Measurements from ENCODE around the gene CHST8. TPM values are rescaled to one million over a fixed set of nuclear protein-coding genes. Genes with fewer than 3 reads are reported as not detected.
"Not testable (repeated sequence)": the region's sequence is repeated elsewhere in the genome, so short reads cannot be mapped to it uniquely, and the experiment has no call there.

CHST8 gene
- polyA plus RNA-seq, 4 donors, result 0.14 to 0.39 (median 0.27) TPM

DNA sequence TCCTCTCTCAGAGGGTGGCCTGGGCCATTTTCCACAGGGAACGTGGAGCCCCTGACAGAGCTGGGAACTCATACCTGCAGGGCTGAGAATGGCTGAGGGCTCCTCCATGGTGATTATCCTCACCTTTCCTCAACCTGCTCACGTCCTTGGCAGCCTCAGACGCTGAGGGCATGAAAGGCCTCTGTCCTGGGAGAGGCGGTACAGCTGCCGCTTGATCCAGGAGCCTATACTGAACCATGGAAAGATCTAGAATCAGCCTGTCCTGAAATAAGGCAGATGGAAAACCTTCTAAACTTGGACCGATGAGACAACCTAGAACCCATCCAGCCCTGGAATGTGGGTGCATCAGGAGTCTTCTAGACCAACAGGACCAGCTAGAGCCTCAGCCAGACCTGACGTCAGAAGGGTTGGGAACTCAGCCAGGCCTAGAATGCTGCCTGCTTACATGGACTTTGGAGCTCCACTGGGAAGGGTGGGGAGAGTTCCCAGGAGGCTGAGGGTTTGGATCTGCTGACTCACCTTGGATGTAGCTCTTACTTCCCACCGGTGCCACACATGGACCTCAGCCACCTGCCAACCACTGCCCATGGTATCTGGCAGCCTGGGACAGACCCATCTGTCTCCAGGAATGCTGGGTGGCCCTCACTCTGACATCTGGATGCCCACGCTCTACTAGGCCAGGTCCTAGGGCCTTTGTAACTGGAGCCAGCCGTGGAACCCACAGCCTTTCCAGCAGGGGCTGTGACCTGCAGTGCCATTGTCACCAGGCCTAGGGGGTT is 182.5 kb downstream of the CHST8 start:
- no peak for DNase-seq (ENCODE audit: low read depth in 4 of 4, low spot score in 2 of 4)

DNA sequence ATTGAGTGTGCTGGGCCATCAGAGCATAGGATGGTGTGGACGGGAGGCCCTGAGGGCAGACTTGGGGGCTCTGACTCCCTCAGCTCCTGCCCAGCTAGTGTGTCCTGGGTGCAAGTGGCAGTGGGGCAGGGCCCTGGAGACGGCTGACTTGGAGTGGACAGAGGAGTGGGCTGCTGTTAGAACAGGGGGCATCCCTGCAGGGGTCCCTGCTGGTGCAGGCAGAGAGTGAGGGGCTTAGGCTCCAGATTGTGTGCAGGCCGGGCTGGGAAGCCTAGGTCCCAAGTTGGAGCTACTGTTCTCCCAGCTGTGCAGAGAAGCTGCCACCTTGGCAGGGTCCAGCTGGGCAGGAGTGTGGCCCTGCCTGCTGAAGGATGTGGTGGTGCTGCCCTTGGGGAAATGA is 183.6 kb downstream of the CHST8 start:
- no peak for DNase-seq (ENCODE audit: low read depth in 4 of 4, low spot score in 2 of 4)

DNA sequence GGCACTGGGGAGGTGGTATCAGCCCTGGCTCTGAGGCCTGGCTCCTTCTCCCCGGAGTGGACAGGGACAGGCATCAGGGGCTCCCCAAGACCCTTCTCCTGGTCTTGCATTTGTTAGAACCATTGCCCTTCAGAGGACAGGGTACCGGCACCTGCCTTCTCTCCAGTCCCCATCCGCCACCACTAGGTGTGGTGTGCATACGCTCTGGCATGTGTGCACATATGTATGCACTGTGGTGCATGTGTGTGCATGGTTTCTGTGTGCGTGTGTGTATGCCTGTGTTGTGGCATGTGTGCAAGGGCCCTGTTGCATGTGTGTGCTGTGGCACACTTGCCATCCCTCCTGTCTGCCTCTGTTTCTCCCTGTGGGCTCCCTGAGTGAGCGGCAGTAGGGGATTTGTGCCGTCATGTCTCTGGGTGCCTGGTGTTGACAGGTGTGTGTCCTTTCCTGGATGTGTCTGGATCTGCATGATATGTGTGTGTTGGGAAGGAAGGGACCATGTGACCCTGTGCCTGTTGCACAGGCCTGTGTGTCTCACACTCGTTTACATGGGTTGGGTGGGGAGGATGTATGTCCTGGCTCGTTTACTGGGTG is 184.2 kb downstream of the CHST8 start:
- DNase-seq (ENCODE audit: low read depth in 4 of 4, low spot score in 2 of 4), result no peak

DNA sequence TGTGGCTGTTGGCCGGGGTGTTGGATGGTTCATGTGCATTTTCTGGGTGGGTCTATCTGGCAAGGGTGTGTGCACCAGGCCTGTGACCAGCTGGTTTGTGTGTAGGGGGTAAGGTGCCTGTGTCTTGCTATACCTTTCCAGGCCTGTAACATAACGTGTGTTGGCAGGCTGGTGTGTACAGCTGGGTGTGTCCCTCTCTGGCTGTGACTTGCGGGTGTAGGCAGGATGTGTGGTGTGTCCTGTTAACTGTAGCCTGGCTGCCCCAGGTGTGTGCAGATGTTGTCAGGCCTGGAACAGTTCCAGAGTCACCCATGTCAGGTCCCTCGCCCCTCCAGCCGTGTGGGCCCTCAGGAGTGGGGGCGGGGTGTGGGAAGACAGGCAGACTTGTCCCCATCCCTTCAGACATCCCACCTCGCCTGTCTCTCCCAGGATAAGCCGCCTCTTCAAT is 184.7 kb downstream of the CHST8 start:
- DNase-seq (ENCODE audit: low read depth in 4 of 4, low spot score in 2 of 4), result no peak

DNA sequence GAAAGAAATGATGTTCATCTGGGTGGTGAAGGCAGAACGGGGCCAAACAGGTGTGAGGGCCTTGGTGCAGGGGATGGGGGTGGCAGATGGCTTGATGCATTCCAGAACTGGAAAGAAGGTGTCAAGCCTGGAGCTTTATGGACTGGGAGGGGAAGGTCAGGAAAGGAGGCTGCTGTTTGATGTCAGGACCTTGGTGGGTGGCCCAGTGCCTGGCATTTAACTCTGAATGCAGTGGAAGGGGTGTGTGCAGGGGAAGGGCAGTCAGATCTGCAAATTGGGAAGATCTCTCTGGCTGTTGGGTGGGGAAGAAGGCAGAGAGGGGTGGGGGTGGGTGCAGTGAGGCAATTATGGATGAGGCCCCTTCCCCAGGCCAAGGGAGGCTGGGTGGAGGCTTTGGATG is 186.6 kb downstream of the CHST8 start:
- no peak for DNase-seq (ENCODE audit: low read depth in 4 of 4, low spot score in 2 of 4)

DNA sequence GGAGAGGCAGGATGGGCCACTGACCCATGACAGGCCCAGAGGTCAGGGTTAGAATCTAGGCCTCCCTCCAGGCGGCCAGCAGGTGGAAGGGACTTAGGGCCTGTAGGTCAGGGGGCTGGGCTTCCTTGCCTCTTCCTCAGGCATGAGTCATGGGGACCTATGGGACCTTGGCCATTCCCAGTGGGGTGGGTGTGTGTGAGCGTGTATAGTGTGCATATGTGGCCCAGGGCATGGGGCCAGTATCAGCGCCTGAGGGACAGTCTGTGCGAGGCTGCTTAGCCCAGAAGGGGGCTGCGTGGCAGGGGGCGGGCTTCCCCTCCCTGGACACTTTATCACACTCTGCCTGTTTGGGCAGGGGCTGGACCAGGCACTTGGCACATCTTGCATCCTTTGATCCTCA is 188.2 kb downstream of the CHST8 start:
- no peak for DNase-seq (ENCODE audit: low read depth in 4 of 4, low spot score in 2 of 4)

DNA sequence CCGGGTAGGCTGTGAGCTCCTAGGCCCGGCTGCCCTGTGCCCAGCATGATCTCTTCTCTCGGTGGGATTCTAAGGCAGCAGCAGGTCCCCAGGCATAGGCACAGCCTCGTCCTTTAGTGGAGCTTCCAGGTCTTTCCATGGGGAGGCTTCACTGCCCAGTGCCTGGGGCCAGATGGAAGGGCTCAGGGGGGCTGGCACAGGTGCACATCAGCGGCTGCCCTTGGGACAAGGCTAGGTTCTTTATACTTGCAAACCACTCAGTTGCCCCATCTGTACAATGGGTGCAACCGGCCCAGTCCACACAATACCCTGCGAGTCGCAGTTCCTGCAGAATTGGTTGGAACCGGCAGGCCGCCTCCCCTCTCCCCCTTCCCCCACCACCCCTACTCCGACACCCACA is 189.1 kb downstream of the CHST8 start:
- no peak for DNase-seq (ENCODE audit: low read depth in 4 of 4, low spot score in 2 of 4)

DNA sequence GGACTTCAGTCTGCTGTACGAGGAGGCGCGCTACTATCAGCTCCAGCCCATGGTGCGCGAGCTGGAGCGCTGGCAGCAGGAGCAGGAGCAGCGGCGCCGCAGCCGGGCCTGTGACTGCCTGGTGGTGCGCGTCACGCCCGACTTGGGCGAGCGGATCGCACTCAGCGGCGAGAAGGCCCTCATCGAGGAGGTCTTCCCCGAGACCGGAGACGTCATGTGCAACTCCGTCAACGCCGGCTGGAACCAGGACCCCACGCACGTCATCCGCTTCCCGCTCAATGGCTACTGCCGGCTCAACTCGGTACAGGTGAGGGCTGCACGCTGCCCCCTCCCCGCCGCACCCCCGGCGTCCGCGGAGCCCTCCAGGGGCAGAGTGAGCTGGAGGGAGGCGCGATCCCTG is 189.5 kb downstream of the CHST8 start:
- no peak for DNase-seq (ENCODE audit: low read depth in 4 of 4, low spot score in 2 of 4)

DNA sequence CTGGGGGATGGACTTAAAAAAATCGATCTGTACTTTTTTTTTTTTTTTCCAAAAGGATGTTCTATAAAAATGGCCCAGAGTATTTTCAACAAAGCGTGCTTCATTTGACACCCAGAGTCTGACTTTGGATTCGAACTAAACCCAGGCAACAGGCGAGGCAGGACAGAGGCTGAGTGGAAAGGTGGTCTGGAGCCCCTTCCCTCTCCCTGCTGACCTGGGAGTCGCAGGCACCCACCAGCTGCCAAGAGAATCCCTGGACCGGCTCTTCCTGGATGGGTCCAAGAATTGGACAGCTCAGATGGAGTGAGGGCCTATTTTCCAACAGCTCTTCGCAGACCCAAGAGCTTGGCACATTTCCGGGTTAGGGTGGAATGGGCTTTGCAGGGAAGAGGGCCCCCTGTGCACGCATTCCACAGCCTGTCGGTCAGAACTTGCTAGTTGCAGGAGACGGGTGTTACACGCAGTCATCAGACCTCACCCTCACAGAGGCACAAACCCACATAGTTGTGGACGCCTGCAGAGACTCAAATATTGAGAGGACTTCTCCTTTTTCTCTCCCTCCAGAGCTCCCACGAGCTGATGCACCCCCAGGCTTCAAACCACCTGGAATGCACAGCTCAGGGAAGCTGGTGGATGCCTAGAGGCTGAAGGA is 190.1 kb downstream of the CHST8 start:
- DNase-seq (ENCODE audit: low read depth in 4 of 4, low spot score in 2 of 4), result no peak

DNA sequence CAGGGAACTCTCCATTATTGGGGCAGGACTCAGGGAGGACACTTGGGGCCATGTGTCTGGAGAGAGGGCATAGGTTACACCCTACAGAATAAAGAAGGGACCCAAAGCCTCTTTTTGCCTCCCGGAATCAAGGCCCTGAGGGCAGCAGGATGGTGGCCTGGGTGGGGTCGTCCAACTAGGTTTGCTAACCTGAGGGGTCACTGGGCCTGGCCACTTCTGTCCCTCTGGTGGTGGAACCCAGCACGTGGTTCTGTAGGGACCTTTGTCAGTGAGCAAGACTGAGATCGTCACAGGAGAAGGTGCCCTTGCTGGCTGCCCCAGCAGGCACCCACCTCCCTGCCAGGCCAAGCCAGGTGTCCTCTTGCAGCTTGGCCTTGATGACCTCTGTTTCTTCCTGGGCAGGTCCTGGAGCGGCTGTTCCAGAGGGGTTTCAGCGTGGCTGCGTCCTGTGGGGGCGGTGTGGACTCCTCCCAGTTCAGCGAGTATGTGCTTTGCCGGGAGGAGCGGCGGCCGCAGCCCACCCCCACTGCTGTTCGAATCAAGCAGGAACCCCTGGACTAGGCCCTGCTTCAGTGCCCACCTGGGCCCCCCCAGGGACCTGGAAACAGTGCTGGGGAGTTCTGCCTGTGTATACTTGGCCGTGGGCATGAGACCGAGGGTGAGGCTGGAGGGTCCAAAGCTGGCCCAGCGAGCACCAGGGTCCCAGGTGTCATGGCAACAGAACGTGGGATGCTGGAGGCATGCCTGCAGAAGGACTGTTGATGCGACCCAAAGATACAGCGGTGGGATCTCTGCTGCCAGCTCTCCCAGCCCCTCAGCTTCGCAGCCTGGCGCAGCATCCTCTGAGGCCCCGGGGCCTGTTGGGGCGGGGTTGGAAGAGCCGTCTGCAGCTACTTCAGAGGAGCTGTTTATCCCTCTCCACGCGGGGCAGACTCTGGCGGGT is 190.9 kb downstream of the CHST8 start:
- no peak for DNase-seq (ENCODE audit: low read depth in 4 of 4, low spot score in 2 of 4)

DNA sequence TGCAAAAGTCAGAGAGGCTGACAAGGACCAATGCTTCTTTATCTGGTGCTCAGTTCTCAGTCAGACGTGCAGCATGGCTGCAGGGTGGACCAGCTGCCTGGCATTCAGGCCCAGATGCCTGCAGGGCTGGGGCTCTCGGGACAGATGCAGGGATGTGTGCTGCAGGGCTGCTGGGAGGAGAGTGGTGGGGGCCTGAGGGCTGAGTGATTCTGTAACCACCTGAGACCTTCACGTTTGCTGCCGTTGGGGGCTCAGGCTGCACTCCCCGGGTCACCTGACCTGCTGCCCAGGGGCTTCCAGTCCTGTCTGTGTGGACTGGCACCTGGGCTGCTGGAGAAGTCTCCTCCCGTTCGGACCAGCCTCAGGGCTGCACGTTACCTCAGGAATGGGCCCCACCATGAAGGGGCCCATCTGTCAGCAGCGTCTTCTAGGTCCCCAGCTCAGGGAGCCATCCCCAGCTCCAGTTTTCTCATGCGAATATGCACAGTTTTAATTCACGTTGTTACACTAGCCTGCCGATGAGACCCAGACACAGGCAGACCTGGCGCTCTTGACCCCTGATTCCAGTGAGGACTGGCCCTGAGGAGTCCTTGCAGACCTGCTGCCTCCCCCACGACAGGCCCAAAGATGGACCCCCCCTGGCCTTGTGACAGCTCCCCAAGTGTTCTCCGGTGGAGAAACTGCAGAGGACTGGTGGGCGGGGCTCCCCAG is 191.8 kb downstream of the CHST8 start:
- DNase-seq (ENCODE audit: low read depth in 4 of 4, low spot score in 2 of 4), result no peak

DNA sequence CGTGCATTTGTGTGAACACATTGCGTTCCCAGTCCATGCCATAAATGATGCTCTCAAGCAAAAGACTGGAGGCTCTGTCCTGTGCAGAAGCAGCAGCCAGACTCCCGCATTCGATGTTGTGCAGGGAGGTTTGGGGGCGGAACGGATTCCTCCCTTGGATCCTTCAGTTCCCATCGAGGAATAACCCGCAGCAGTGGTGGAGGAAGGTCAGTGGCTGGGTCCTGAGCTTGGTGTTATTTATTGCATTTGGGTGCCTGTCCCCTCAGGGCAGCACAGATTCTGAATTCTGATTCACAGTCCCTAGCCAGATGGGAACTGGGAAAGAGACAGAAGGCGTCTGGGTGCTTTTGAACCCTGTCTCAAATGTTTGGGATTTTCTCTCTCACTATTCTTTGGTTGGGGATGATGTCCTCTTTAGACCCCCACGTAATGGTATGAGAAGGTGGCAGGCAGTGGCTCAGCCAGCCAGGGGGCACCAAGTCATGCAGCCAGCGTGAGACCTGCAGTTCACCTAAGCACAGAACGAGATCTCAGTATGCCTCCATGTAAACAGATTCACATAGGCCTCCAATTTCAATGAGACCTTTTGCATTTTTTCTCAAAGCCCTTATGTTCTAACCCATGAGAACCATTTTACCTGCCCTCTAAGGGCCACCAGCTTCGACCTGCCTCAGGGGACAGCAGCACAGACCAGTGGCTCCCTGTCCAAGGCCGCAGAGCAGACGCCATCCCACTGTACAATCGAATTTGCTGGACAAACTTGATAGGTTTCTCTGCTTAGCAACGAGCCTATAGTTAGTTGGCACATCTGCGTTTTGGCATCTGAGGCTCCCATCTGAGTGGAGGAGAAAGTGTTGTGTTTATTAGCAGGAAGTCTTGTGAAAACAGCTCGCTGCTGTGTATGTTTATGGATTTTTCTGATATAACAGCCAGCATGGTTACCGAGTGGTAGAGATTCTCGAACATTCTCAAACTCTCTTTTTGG is 192.7 kb downstream of the CHST8 start:
- no peak for DNase-seq (ENCODE audit: low read depth in 4 of 4, low spot score in 2 of 4)

DNA sequence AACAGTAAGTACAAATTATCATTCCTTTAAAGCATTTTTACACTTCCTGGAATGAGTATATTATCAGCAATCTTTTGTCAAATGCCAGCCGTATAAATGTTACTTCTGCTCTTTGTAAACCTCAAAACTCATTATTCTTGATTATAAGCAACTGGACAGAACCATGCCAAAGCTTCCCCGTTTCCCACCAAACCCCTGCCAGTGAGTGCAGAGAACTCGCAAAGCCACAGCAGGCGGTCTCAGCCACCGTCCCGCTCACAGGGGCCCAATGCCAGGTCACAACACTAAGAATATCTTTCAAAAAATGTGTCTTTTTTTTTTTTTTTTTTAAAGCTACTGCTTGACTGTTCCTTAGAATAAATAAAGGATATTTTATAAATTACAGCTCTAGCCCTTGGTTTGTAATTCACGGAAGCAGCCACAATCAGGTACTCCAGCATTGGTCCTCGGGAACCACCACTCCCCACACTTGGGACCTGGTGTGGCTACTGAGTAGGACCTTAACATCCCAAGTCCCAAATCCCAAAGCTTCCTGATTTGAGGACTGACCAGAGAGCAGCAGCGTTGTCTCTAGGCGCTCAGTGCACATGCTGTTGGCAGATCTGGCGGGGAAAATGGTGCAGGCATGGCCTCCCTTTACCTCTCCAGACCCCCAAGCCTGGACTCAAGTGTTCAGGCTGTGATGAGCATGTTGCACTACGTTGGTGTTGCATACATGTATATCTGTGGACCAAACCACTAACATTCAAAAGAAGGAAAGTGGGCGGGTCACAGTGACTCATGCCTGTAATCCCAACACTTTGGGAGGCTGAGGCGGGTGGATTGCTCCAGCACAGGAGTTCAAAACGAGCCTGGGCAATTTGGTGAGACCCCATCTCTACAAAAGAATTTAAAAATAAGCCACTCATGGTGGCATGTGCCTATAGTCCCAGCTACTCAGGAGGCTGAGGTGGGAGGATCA is 193.9 kb downstream of the CHST8 start:
- no peak for DNase-seq (ENCODE audit: low read depth in 4 of 4, low spot score in 2 of 4)

DNA sequence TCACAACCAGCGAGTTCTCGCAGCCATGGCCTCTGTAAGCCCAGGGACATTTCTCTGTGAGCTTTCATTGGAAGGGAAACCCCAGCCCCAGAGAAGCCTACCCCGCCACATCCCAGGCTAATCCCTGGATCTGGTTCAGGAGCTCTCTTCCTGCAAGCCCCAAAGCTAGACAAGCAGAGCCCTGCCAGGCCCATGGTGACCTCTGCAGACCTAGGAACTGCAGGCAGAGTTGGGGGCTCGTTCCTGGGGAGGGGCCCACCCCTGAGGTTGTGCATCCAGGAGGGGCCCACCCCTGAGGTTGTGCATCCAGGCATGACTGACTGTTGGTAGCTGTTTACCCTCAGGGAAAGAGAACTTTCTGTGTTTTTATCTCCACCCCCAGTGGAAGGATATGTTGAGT is 196.7 kb downstream of the CHST8 start:
- no peak for DNase-seq (ENCODE audit: low read depth in 4 of 4, low spot score in 2 of 4)

DNA sequence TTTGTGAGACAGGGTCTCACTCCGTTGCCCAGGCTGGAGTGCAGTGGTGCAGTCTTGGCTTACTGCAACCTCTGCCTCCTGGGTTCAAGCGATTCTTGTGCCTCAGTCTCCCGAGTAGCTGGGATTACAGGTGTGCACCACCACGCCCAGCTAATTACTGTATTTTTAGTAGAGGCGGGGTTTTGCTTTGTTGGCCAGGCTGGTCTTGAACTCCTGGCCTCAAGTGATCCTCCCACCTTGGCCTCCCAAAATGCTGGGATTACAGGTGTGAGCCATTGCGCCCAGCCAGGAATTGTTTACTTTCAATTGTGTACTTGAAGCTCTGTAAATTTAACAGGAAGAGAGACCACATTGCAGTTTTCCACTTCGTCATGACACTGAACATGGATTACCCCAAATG is 197.3 kb downstream of the CHST8 start:
- not testable (repeated sequence) for DNase-seq (ENCODE audit: low read depth in 4 of 4, low spot score in 2 of 4)

DNA sequence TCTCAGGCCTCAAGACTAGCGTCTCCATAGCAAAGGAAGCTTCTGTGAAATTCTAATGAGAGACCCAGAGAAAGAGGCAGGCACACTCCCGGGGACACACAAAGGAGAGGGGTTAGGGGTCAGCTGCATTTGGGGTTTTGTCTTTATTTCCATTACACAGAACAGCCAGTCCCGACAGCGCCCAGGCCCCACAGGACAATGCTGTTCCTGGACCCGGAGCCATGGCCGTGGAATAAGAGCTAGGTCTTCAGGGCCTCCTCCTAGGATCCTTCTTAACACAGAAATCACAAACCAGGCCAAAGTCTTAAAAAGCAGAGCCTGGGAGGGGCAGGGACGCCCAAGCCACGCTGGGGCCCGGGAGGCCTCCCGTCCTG is 197.7 kb downstream of the CHST8 start:
- no peak for DNase-seq (ENCODE audit: low read depth in 4 of 4, low spot score in 2 of 4)

DNA sequence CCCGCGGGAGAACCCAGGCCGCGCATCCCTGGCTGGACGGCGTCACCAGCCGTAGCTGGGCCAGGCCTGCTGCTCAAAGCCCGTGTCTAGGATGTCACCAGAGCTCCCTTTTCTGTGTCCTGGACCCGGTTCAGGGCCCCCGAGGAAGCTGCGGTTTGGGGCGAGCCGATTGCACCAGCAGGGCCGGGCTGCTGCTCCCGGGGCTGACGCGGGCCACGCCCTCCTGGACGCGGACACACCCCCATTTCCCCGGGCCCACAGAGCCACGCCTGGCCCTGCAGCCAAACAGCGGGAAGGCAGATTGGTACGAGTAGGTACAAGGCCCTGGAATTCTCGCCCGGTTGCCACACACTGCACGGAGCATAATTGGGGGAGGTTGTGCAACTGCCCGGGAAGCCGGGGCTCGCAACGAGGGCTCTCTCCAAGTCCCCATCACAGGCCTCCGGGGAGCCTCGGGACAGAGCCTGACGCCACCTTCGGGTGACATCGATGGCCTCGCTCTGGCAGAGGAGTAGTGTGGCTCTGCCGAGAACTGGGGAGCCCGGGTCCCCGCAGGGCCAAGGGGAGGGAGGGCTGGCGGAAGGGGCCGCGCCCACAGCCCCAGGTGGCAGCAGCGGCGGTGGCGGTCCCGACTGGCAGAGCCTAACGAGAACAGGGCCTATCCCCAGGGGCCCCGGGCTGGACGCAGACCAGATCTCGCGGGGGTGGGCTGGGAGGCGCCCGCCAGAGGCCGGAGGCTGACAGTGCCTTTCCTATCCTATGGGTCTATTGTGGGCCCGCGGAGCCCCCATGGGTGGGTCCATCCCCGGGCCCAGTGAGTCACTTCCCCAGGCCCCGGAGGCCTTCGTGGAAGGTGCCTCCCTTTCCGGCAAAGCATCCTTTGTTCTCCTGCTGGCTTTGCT is 198.4 kb downstream of the CHST8 start:
- DNase-seq (ENCODE audit: low read depth in 4 of 4, low spot score in 2 of 4), result peak in 3 of 4 donors; percentile 7 to 45 (median 18)

Measured in left renal cortex interstitium (tissue), 4 donors.